HCT116 (cell line): ENCODE results near the gene PCDHA5. TPM values are rescaled to one million over a fixed set of nuclear protein-coding genes. Genes with fewer than 3 reads are reported as not detected.
"Not testable (repeated sequence)": the region's sequence is repeated elsewhere in the genome, so short reads cannot be mapped to it uniquely, and the experiment has no call there.

ENCODE experiments used
- ATAC-seq: fragments of 200-7000 bp; cut with Tn5 transposase; 2 replicates; pipeline ENCODE4 v1.9.1; 2020; ENCODE audit warnings: mild to moderate bottlenecking, moderate library complexity
- BruUV-seq: library from RNA; stranded (reverse); fragments of 400-500 nt; replicated peaks from 2 replicates; lab custom pipeline; 2021; lab: Mats Ljungman, UMichigan
- CTCF ChIA-PET: fragments of 300-600 bp; sonication (Branson Sonifier 250); formaldehyde crosslinking; loops from one replicate; lab custom pipeline; 2021; ENCODE audit warnings: antibody characterized with exemption; lab: Charles Lee
- POLR2A ChIA-PET: fragments of 300-600, 350-600 bp; sonication (Branson Sonifier 250); formaldehyde crosslinking; loops from one replicate; lab custom pipeline; 2021; ENCODE audit warnings: antibody characterized with exemption; lab: Charles Lee
- RAD21 ChIA-PET, 2 experiments: fragments of 300-600 bp; sonication (Branson Sonifier 250); formaldehyde crosslinking; loops; one replicate each; lab custom pipeline; 2023; ENCODE audit warnings: low total read pairs in 2 of 2; ENCODE audit not compliant: uncharacterized antibody in 2 of 2, unreplicated experiment in 2 of 2, low non-redundant PET in 1 of 2; lab: Charles Lee
- DNase-seq: peaks from one replicate; pipeline ENCODE4 v3.0.0-alpha.2; 2010; ENCODE audit warnings: low read depth, low spot score
- H2AFZ ChIP-seq: fragments of 200-600 bp; shearing (Covaris generic), sonication (generic); 2 replicates; pipeline ENCODE4 v1.6.1; 2017; ENCODE audit warnings: low read depth, mixed run types, mixed read lengths, antibody characterized with exemption, low read length; ENCODE audit not compliant: poor library complexity, severe bottlenecking
- H3K27ac ChIP-seq: 2 replicates; pipeline ENCODE4 v1.5.1; 2012; ENCODE audit warnings: low read depth, low read length
- H3K27me3 ChIP-seq: fragments of 200-600 bp; sonication (generic); 2 replicates; pipeline ENCODE4 v1.6.1; 2016; ENCODE audit warnings: mixed run types, low read length, mixed read lengths; ENCODE audit not compliant: insufficient read depth
- H3K36me3 ChIP-seq, 2 experiments: fragments of 200-500 bp in 1 of 2; fragments of 200-600 bp in 1 of 2; sonication (Bioruptor generic) in 1 of 2; sonication (generic) in 1 of 2; 2 replicates each; pipeline versions ENCODE4 v1.5.1 to v1.6.1; 2014 to 2016; ENCODE audit warnings: low read length in 2 of 2, inconsistent platforms in 1 of 2, mixed read lengths in 1 of 2, mixed run types in 1 of 2; ENCODE audit not compliant: insufficient read depth in 2 of 2, control insufficient read depth in 1 of 2
- H3K4me1 ChIP-seq, 2 experiments: fragments of 200-600 bp in 1 of 2; sonication (generic) in 1 of 2; 2 replicates each; pipeline versions ENCODE4 v1.5.1 to v1.6.1; 2012 to 2017; ENCODE audit warnings: low read length in 2 of 2, inconsistent platforms in 1 of 2, mild to moderate bottlenecking in 1 of 2, mixed read lengths in 1 of 2, mixed run types in 1 of 2, moderate library complexity in 1 of 2; ENCODE audit not compliant: insufficient read depth in 2 of 2, control insufficient read depth in 1 of 2
- H3K4me2 ChIP-seq: fragments of 200-600 bp; sonication (generic); 2 replicates; pipeline ENCODE4 v1.6.1; 2017; ENCODE audit warnings: mixed run types, low read length, mixed read lengths
- H3K4me3 ChIP-seq, 2 experiments: fragments of 200-600 bp in 1 of 2; sonication (generic) in 1 of 2; replicated peaks in 1 of 2; 2 replicates each; pipeline ENCODE4 v1.5.1; 2011 to 2016; ENCODE audit warnings: low read length in 2 of 2, control low read depth in 1 of 2, low read depth in 1 of 2, mild to moderate bottlenecking in 1 of 2, mixed read lengths in 1 of 2, mixed run types in 1 of 2
- H3K79me2 ChIP-seq: fragments of 200-600 bp; sonication (generic); 2 replicates; pipeline ENCODE4 v1.6.1; 2017; ENCODE audit warnings: mild to moderate bottlenecking, mixed run types, low read length, moderate library complexity, mixed read lengths; ENCODE audit not compliant: insufficient read depth
- H3K9ac ChIP-seq: fragments of 200-600 bp; sonication (generic); 2 replicates; pipeline ENCODE4 v1.6.1; 2016; ENCODE audit warnings: low read length, mixed read lengths
- H3K9me2 ChIP-seq: fragments of 200-600 bp; sonication (generic), shearing (Covaris generic); 2 replicates; pipeline ENCODE4 v1.6.1; 2017; ENCODE audit warnings: mixed run types, mild to moderate bottlenecking, moderate library complexity; ENCODE audit not compliant: insufficient read depth
- H3K9me3 ChIP-seq, 2 experiments: fragments of 200-500 bp in 1 of 2; fragments of 200-600 bp in 1 of 2; sonication (Bioruptor generic) in 1 of 2; sonication (generic) in 1 of 2; 2 replicates each; pipeline ENCODE4 v1.6.1; 2014 to 2017; ENCODE audit warnings: low read length in 2 of 2, mixed read lengths in 2 of 2, inconsistent platforms in 1 of 2, low read depth in 1 of 2, mild to moderate bottlenecking in 1 of 2, mixed run types in 1 of 2, moderate library complexity in 1 of 2; ENCODE audit not compliant: control insufficient read depth in 1 of 2, insufficient read depth in 1 of 2
- H4K20me1 ChIP-seq: fragments of 200-600 bp; sonication (generic), shearing (Covaris generic); 2 replicates; pipeline ENCODE4 v1.6.1; 2017; ENCODE audit warnings: mixed run types, mild to moderate bottlenecking, moderate library complexity; ENCODE audit not compliant: insufficient read depth
- CBX3 ChIP-seq: IDR thresholded peaks from 2 replicates; pipeline ENCODE4 v1.6.1; 2012; ENCODE audit warnings: low read depth
- CEBPB ChIP-seq: IDR thresholded peaks from 2 replicates; pipeline ENCODE4 v1.6.1; 2012; ENCODE audit warnings: low read depth
- EGR1 ChIP-seq: IDR thresholded peaks from 2 replicates; pipeline ENCODE4 v1.6.1; 2012; ENCODE audit warnings: low read depth
- EZH2phosphoT487 ChIP-seq: fragments of 200-600 bp; IDR thresholded peaks from 2 replicates; pipeline ENCODE4 v1.6.1; 2018; ENCODE audit warnings: antibody characterized with exemption, borderline replicate concordance
- JUND ChIP-seq: IDR thresholded peaks from 2 replicates; pipeline ENCODE4 v1.6.1; 2012
- RAD21 ChIP-seq: IDR thresholded peaks from 2 replicates; pipeline ENCODE4 v1.6.1; 2012; ENCODE audit warnings: low read depth, mild to moderate bottlenecking
- YY1 ChIP-seq: IDR thresholded peaks from 2 replicates; pipeline ENCODE4 v1.6.1; 2011; ENCODE audit warnings: low read length, low read depth, moderate library complexity, mild to moderate bottlenecking; ENCODE audit not compliant: insufficient replicate concordance; ENCODE audit errors: extremely low read depth
- ZNF274 ChIP-seq: fragments of 200-500 bp; sonication (Bioruptor generic); IDR thresholded peaks from 2 replicates; pipeline ENCODE4 v1.6.1; 2014; ENCODE audit warnings: mild to moderate bottlenecking, low read depth, low read length, inconsistent platforms
- intact Hi-C: fragments of 100-400 bp; cut with micrococcal nuclease; formaldehyde crosslinking; loops from 2 replicates; pipeline ENCODE4 v1.10.0; 2022
- total RNA-seq: library from RNA; stranded (reverse); gene quantifications from one replicate; pipeline ENCODE4 v1.2.1, GENCODE V29; 2021; ENCODE audit not compliant: unreplicated experiment
- TF ChIP-seq, protein P1 (sequence below): IDR thresholded peaks from 2 replicates; pipeline ENCODE4 v1.6.1; 2012
- TF ChIP-seq, protein P2 (sequence below): IDR thresholded peaks from 2 replicates; pipeline ENCODE4 v1.6.1; 2012
- TF ChIP-seq, protein P3 (sequence below): IDR thresholded peaks from 2 replicates; pipeline ENCODE4 v1.6.1; 2011; ENCODE audit warnings: mild to moderate bottlenecking, low read length, moderate library complexity; ENCODE audit not compliant: insufficient replicate concordance; ENCODE audit errors: extremely low read depth

Gene PCDHA5
- total RNA-seq, 1 experiment from 2014 or later, result not detected

DNA sequence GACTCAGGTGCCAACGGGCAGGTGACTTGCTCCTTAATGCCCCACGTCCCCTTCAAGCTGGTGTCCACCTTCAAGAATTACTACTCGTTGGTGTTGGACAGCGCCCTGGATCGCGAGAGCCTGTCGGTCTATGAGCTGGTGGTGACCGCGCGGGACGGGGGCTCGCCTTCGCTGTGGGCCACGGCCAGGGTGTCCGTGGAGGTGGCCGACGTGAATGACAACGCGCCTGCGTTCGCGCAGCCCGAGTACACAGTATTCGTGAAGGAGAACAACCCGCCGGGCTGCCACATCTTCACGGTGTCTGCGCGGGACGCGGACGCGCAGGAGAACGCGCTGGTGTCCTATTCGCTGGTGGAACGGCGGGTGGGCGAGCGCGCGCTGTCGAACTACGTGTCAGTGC, 34.0 kb upstream of the PCDHA5 start:
- CTCF ChIA-PET, H3K9me3 ChIP-seq, POLR2A ChIA-PET: not testable (repeated sequence)

DNA sequence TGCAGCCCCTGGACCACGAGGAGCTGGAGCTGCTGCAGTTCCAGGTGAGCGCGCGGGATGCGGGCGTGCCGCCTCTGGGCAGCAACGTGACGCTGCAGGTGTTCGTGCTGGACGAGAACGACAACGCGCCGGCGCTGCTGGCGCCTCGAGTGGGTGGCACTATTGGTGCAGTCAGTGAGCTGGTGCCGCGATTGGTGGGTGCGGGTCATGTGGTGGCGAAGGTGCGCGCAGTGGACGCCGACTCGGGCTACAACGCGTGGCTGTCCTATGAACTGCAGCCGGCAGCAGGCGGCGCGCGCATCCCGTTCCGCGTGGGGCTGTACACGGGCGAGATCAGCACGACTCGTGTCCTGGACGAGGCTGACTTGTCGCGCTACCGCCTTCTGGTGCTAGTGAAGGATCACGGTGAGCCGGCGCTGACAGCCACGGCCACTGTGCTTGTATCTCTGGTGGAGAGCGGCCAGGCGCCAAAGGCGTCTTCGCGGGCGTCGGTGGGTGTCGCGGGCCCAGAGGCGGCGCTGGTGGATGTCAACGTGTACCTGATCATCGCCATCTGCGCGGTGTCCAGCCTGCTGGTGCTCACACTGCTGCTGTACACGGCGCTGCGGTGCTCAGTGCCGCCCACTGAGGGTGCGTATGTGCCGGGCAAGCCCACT, 33.4 kb upstream of the PCDHA5 start:
- CTCF ChIA-PET, result not testable (repeated sequence)

More for the DNA sequence above, 34.0 kb upstream of the PCDHA5 start:
- H3K27ac ChIP-seq, H2AFZ ChIP-seq, H3K27me3 ChIP-seq, RAD21 ChIA-PET, H3K9ac ChIP-seq, H3K36me3 ChIP-seq, DNase-seq, H3K4me3 ChIP-seq, H3K4me2 ChIP-seq, H3K79me2 ChIP-seq, ATAC-seq, H4K20me1 ChIP-seq, BruUV-seq, H3K9me2 ChIP-seq, H3K4me1 ChIP-seq: not testable (repeated sequence)
- intact Hi-C loops, result loop anchor here (5.0 kb wide), 1 partner anchor 35 kb away; no protein-coding TSS in a partner anchor

DNA sequence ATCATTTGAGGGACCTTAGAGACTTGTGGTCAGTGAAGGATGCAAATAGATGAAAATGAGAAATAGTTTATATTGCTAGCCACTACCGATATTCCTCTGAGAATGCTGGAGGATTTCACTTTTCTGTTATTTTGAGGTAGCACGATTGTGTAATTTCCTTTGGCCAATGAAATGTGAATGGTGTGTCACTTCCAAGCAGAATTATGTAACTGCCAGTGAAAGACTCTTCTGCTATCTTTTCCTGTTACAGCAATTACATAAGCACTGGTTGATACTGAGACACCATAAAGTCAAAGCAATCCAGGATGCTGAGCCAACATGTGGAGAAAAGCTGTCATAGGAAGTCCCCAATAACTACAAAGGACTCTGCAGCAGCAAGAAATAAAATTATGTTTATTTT, 30.3 kb upstream of the PCDHA5 start:
- Histone ChIP-seq H3K79me2 (no peaks in the 10 kb centered on the region), H3K27ac (no peak overlapping the region), H3K9ac (no peak overlapping the region), H3K4me2 (no peak overlapping the region), H3K9me3 (peaks cover 0 to 6% of the 10 kb centered on the region in 2 experiments; a peak in 1 of 4 replicates), H2AFZ (no peak overlapping the region), H3K36me3 (no peaks in the 10 kb centered on the region), H3K27me3 (no peaks in the 10 kb centered on the region), H3K9me2 (no peaks in the 10 kb centered on the region), H3K4me1 (no peaks in the 10 kb centered on the region), H4K20me1 (no peaks in the 10 kb centered on the region), H3K4me3 (no peak overlapping the region)
- CTCF ChIA-PET, result no interaction called here
- no TSS peak for BruUV-seq
- RAD21 ChIA-PET, result no interaction called here
- POLR2A ChIA-PET, result no interaction called here
- ATAC-seq, result no peak
- no peak for DNase-seq
- intact Hi-C loops, result no loop called here
- TF ChIP-seq, protein P1, sequence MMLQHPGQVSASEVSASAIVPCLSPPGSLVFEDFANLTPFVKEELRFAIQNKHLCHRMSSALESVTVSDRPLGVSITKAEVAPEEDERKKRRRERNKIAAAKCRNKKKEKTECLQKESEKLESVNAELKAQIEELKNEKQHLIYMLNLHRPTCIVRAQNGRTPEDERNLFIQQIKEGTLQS, result no peak
- TF ChIP-seq, protein P2, sequence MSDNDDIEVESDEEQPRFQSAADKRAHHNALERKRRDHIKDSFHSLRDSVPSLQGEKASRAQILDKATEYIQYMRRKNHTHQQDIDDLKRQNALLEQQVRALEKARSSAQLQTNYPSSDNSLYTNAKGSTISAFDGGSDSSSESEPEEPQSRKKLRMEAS, result no peak
- TF ChIP-seq JUND (no peak), CEBPB (no peak), ZNF274 (no peak), CBX3 (no peak), EGR1 (no peak), YY1 (no peak), RAD21 (no peak), EZH2phosphoT487 (no peak)
- TF ChIP-seq, protein P3, sequence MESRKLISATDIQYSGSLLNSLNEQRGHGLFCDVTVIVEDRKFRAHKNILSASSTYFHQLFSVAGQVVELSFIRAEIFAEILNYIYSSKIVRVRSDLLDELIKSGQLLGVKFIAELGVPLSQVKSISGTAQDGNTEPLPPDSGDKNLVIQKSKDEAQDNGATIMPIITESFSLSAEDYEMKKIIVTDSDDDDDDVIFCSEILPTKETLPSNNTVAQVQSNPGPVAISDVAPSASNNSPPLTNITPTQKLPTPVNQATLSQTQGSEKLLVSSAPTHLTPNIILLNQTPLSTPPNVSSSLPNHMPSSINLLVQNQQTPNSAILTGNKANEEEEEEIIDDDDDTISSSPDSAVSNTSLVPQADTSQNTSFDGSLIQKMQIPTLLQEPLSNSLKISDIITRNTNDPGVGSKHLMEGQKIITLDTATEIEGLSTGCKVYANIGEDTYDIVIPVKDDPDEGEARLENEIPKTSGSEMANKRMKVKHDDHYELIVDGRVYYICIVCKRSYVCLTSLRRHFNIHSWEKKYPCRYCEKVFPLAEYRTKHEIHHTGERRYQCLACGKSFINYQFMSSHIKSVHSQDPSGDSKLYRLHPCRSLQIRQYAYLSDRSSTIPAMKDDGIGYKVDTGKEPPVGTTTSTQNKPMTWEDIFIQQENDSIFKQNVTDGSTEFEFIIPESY, result no peak

More for the DNA sequence above, 33.4 kb upstream of the PCDHA5 start:
- ATAC-seq, H3K4me1 ChIP-seq, H3K9me3 ChIP-seq, BruUV-seq, H3K27ac ChIP-seq, H3K4me2 ChIP-seq, H3K4me3 ChIP-seq, H3K9me2 ChIP-seq, RAD21 ChIA-PET, H3K36me3 ChIP-seq, H3K27me3 ChIP-seq, H3K79me2 ChIP-seq, H3K9ac ChIP-seq, DNase-seq, H2AFZ ChIP-seq, H4K20me1 ChIP-seq, POLR2A ChIA-PET: not testable (repeated sequence)
- intact Hi-C loops, result loop anchor here (5.0 kb wide), 1 partner anchor 36 kb away; no protein-coding TSS in a partner anchor
